NCI-H524 (cell line): ENCODE measurements around the gene RENBP.

ENCODE experiments used
- DNase-seq, 2 experiments: peaks; one replicate each; lab custom pipeline; 2025; lab: John Stamatoyannopoulos, UW

The RENBP gene

DNA sequence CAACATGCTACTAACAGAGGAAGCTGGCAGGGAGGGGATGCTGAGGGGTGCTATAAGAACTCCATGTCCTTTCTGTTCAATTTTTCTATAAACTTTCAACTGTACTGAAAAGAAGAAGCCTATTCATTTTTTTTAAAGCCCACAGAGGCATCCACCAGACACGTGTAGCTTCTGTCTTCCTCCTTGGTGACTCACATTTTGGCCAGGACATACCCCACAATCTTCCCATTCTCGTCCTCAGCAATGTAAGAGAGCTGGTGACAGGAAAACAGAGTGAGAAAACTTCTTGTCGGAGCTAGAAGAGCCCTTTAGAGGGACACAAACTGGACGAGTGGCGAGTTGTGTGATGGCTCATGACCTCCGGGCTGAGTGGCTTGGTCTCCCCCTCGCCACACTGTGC, 10.7 kb downstream of the RENBP start:
- DNase-seq: no peak

DNA sequence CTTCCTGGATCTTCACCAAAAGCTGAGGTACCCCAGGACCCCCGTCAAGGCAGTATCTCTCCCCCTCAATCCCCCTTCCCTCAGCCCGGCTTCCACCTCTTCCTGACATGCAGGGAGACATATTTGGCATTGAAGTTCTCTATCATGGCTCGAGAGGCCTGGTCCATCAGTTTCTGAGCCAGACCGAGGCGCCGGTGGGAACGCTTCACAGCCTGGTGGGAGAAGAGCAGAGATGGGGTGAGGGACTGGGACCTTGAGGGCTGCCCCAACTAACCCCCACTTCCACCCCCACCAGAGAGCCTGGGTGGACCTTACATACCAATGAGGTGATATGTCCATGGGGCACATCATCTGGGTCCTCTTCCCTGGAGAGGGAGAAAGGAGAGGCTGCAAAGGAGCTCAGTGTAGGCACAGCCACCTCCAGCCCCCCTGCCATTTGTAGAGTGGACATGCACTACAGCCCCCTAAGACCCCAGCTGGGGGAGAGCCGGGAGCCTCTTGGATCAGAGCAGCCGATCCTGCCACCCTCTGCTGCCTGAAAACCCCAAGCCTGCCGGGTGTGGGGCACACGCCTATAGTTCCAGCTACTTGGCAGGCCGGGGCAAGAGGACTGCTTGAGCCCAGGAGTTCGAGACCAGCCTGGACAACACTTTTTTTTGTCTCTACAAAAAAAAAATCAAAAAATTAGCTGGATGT, 12.1 kb downstream of the RENBP start:
- no peak for DNase-seq

DNA sequence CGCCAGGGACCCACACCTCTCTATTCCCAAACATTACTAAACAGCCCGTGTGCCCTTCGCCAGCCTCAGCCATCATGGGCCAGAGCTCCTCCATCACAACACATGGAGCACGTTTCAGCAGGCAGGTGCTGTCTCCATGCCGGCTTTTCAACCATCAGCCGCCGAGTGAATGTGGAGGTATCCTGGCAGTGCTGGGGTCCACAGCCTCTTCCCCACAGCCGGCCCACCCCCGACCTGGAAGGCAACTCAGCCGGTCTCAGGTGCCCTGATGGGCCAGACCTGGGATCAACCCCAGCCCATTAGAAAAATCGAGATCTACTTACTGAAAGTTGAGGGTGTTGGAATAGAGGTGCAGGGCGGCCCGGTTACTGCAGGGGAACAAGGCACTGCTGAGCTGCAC, 12.7 kb downstream of the RENBP start:
- DNase-seq: no peak

DNA sequence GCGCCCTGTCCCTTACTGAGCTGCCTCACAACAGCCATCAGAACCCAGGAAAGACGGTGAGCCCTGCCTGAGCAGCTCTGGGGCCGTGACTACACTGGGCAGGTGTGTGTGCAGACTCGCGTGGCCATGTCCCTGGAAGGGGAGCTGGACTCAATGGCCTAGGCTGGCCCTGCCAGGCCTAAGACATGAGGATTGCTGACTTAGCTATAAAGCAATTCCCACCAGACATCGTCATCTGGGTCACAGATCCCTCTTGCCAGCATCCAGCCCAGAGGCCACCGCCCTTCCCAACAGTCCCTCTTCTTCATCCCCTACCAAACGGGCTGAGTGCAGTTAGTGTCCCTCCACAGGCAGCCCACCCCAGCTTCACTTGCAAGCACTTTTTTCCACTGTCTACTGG, 13.3 kb downstream of the RENBP start:
- DNase-seq: no peak

DNA sequence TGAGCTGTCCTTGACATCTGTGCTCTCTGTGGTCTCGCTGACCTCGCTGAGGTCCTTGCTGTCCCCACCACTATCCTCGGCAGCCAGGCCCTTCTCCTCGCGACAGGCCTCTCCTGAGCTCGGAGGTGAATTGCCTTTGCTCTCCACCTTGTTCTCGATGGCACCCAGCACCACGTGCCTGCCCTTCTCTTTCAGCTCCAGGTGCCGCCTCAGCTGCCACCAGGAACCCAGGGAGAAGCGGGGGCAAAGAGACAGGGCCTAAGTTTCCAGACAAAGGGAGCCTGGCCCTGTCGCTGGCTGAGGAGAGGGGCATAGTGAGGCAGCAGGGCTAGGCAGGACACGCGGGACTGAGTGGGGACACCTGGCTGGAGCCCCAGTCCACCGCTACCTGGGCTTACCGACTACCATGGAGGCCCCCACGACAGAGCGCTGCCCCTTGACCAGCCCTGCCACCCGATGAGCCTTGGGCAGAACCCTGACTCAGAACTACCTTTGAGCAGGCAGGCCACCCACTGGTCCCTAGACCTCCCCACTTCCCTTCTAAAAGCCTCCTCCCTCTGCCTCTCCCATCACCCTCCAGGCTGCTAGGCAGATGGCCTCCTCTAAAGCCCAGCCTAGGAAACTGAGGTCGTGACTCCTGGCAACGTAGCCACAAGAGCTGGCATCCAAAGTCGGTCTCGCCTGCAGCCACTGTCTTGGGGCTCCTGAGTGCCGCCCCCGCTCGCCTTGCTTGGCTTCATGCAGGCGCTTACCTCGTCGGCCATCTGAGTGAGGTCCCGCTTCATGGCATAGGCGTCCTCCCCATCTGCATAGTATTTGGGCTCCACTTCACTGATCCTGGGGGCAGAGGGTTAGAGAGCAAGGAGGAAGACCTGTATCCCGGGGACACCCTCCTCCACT, 14.2 kb downstream of the RENBP start:
- no peak for DNase-seq

DNA sequence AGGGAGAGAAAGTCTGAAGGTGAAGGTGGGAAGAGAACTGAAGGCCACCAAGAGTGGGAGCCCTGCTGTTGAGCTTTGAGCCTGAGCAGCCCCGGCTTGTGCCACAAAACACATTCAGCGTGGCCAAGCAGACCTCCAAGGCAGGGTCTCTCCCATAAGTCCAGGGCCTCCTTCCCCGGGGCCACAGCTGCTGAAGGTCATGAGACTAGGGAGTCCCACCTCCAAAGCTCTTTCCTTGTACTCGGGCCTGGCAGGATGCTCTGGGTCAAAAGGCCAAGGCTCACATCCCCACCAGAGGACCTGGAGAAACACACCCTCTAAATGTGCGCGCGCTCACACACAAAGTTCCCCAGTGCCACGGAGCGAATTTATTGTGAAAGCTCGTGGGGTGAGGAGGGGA, 14.9 kb downstream of the RENBP start:
- DNase-seq: no peak

DNA sequence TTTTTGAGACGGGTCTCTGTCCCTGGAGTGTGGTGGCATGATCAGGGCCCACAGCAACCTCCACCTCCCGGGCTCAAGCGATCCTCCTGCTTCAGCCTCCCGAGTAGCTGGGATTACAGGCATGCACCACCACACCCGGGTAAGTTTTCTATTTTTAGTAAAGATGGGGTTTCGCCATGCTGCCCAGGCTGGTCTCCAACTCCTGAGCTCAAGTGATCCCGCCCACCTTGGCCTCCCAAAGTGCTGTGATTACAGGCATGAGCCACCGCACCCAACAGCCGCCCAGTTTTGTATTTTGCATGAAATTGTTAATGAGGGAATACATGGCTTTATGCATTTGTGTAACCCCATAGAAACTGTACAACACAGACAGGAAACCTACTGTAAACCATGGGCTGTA, 15.6 kb downstream of the RENBP start:
- DNase-seq: no peak

DNA sequence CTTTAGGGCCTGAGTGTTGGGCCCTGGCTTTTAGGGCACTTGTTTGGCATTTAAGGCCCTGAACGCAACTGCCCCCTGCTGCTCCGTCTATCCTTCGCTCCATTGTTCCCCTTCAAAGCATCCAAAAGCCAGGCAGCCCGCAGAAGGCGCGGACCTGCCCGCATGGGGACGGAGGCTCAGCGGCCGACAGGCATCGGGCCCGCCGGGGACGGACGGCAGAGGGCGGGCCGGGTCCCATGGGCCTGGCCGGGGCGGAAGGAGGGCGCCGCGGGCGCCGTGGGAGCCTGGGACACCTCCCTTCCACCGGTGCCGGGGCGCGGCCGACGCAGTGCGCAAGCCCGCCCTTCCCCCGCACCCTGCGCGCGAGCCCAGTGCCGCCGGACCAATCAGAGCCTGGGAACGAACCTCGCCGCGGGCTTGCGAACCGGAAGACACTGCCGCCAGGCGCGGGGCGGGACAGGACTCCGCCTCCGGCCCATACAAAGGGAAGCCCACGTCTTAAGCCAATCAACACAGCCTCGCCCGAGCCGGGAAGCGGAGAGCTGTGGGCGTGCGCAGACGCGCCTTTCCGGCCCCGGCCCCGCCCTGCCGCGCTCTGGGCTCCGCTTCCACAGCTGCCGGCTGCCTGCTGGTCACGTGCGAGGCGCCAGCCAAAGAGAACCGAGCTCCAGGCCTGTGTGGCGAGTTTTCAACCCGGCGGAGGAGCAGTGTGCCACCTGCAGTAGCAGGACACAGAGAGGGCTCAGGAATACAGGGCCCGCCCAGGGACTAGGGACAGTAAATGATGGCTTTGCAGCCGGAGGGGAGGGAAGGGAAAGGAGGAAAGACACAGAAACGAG, 16.3 kb downstream of the RENBP start:
- peak; percentile 96 to 99 for DNase-seq

DNA sequence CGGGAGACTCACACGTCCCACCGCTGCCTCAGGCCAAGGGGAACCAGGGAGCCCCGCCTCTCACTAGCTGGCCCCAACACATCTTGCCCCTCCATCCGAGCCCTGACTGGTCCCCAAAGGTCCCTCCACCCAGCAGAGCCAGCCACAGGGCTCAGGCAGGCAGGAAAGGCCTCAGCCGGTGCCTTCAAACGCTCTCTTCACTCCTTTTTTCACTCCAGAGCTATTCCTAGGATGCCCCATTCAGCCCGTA, 16.8 kb downstream of the RENBP start:
- DNase-seq: no peak

DNA sequence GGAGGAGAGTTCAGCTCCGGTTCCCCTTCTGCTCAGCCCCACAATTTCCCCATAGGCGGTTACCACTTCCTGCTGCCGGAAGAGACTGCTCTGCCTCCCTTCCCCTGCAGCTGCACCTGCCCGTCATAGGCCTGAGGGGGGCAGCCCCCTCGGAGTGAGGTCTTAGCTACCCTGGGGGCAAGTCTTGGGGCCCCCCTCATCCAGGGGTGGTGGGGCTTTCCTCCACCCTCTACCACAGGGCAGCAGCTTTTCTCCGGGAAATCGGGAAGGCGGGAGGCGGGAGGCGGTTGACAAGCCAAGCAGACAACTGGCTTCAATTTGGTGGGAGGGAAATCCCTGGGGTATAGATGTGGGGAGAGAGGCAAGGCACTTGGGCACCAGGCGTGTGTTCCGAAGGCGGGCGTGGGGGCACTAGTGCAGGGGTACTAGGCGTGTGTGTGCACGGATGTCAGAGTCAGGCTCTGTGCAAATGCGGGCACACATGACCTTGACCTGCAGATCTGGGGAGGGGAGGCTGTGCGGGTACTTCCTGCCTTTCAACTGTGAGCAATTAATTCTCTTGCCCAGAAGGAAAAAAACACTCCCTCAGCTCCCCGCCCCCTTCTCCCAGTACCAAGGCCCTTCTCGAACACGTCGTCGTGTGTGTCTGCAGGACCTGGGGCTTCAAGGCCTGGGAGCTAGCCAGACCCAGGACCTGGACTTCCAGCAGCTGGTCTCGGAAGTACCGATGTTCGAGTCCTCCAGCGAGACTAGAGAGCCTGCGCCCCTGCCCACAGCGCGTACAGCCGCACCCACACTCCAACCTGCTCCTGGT, 17.4 kb downstream of the RENBP start:
- peak in 1 of 2 experiments; percentile 59 for DNase-seq

DNA sequence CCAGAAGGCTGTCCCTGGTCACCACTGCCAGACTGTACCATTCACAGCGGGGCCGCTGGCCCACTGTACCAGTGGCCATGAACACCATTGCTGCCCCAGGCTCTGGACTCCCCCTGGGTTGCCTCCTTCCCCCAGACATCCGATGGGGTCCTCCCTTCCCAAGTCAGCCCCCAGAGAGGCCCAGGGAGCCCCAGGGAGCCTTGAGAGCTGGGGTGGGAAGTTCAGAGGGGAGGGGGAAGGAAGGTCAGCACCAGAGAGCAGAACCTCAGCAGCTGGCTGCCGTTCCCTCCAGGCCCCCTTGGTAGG, 17.9 kb downstream of the RENBP start:
- DNase-seq: no peak

DNA sequence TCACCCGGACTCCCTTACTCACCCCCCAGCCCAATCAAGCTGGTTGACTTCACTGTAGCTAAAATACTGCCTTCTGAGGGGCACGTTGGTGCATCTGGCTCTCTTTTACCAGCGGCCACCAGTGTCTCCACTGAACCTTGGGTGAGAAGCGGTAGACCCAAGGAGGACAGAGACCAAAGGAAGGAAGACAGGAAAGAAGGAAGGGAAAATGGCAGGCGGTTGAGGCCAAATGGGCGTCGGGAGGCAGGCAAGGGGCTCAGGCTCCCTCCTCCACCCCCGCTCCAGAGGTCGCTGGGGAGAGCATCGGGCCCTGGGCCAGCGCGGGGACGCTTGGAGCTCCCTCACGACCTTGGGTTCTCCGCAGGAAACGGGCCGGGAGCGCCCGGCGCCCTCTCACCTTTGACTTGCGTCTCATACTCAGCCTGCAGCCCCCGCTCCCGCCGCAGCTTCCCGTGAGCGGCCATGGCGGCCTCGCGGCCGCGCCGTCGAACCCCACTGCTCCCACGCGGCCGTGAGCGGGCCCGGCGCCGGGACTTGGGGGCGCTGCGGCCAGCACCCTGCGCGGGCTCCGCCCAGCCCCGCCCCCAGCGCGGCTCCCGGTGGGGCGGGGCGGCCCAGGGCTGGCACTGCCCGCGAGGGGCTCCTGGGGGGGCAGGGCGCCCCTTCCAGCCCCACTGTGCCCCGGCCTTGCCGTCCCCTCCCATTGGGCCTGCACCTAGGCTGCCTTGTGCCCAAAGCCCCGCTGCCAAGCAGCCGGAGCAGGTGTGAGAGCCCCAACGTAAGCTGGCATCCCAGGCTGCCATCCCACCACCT, 18.5 kb downstream of the RENBP start, which contains the start of gene ARHGAP4:
Gene ARHGAP4 (minus strand): TSS at position 526 of the 813 bp plus-strand sequence. CDS start 62 bp downstream, at position 464.
- DNase-seq: no peak

DNA sequence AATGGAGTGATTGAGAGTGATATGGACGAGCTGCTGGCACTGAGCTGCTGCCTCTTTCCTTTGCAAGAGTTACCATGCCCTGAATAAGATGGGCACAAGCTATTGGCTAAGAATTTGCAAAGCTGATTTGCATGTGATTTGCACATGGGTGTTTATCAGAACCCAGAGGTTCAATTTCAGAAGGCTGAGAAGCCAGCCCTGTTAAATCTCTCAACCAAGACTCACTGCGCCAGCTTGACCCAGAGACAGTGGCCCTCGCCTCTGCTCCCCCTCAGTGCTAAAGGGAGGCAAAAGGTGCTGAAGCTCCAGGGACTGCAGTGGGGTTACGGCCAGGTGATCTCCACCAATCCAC, 19.1 kb downstream of the RENBP start:
- no peak for DNase-seq

DNA sequence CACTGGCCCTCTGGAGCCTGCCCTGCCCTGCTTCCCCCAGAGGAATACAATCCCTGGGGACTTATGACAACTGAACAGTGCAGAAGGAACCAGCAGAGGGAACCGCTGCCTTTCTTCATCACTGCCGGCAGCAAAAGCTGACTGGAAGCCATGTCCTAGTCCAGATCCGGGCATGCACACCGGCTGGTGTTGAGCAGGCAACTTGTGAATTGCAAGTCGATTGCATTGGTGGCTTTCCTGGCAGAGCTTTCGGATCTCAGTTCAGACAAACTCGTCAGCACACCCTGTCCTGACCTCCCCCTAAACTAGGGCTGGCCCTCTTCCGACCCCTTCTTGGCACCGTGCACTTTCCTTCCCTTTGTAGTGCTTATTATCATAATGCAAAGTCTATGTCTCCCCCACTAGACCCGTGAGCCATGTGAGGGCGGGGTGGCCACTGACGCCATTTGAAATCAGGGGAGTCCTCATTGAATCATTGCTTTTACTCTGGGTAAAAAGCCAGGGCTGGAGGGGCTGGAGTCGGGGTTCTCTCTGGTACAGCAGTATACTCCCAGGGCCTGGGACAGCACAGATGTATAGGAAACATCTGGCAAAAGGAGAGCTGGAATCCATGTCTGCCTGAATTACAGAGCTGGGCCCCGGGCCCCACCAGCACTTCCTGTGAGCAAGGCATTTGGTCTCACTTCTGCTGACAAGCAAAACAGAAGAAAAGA, 20.1 kb downstream of the RENBP start:
- peak in 1 of 2 experiments; percentile 76 for DNase-seq

DNA sequence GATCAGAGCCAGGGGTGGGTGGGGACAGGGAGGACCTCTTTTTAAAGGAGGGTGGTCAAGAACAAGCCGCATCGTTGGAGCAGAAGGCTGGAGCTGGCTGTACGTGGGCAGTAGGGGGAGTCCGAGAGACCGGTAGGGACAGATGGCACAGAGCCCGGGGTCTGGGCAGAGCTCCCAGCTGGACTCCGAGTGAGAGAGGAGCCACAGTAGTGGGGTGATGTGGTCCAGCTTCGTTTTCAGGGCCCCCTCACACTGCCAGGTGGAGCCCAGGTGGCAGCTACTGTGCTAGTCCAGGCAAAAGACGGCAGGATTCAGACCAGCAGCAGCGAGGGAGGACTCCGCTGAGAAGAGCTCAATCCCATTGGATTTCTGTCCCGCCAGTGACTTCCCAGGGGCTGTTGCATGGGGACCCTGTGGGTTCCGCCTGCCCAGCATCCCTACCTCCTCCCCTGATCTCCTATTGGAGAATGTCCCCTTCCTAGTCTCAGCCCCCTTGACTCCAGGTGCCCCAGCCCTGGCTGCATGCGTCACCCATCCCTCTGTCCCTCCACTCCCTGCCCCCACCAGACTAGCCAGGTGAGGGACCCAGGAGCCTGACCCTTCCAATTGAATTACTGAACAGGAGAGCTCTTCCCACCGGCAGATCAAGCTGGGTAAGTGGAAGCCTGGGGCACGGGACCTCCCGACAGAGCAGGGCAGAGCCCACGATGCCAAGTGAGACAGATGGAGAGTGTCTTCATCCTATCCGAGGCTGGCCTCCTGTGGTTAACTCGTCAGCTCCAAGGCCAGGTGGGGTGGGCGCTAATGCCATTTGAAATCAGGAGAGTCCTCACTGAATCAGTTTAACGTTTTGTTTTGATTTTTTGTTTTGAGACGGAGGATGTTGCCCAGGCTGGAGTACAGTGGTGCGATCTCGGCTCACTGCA, 21.2 kb downstream of the RENBP start:
- peak; percentile 52 to 81 for DNase-seq

DNA sequence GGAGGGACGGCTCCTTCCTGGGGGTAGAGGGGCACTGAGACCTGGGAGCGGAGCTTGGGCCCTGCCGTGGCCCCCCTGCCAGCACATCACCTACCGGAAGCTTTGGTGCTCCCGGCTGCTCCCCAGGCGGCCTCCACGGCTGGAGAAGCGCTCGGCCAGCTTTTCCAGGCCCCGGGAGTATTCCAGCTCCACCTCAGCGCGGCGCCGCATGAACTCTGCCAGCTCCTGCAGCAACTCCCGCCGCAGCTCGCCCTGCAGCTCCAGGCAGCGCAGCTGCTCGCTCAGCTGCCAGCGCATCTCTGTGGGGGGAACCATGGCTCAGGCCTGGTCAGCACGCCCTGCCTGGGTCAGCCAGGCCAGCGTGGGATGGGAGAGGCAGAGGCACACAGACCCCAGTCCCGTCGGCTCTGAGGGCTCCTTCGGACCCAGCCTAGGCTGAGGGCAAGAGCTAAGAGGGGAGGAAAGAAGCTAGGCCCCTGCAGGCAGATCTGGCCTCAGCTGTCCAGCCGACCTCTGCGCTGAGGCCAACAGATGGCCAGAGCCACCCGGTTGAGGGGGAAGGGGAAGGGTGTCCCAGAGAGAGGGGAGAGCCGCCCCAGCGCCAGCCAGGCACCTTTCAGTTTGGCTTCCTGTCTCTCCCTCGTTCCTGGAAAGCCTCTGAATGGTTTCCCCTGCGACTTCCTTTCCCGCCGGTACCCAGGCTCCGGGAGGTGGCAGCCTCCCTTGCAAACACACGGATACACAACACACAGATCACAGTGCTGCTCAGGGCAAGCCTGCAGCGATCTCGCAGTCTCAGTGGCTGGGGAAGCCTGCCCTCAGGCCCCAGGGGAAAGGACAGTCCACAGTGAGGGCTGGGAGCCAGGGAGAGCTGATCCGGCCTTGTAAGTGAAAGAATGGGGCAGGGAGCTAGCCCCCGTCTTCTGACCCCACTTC, 22.7 kb downstream of the RENBP start:
- no peak for DNase-seq

DNA sequence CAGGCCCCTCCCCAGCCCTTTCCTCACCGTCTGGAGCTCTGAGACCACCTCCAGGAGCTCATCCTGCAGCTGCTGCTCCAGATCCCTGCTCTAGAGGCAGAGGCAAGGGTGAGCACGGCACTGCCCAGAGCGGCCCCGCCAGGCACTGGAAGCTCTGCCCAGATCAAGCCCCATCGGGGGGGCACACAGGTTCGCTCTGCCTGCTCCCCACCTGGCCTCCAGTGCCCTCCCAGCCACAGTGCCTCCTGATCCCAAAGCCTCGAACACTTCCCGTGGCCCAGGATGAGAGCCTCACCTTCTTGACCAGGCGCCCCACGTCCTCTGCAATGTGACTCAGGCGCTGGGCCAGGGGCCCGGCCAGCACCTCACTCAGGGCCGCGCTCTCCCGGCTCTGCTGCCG, 23.4 kb downstream of the RENBP start:
- DNase-seq: no peak

DNA sequence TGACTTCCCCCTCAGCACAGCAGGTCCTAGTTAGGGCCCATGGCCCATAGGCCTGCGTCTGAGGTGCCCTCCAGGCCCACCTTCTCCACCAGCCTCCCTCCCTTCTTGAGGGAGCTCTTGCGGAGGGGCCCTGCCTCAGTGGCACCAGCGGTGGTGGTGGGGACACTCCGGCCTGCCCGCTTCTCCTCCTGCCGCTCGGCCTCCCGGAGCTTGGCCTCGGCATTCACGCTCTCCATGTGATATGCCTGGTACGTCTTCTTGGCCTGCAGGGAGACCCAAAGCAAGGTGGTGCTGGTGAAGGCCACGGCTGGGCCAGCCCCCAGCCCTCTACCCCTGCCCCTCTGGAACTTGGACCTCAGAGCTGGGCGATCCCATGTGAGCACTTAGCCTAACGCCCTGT, 23.9 kb downstream of the RENBP start:
- no peak for DNase-seq
